GM21381 (cell line): ENCODE data around the gene PCYOX1L.

Experiments
- ATAC-seq: cut with Tn5 transposase; IDR thresholded peaks from one replicate; pipeline ENCODE4 v1.9.1; 2021; ENCODE audit warnings: mild to moderate bottlenecking, moderate library complexity; ENCODE audit not compliant: unreplicated experiment

Gene PCYOX1L

GRCh38 chr5:149418910-149419531 is 61.2 kb downstream of the PCYOX1L start:
- ATAC-seq: no peak
